PC-9 (cell line): ENCODE data around the gene AQP3.

Source experiments
- EZH2 ChIP-seq: fragments of 200-600 bp; sonication (generic); IDR thresholded peaks from 2 replicates; pipeline ENCODE4 v1.8.0; 2017; ENCODE audit warnings: antibody characterized with exemption, low read depth
- TF ChIP-seq, protein P1 (sequence below): fragments of 200-600 bp; sonication (generic); conservative IDR thresholded peaks from 2 replicates; pipeline ENCODE4 v1.6.1; 2017; ENCODE audit warnings: mixed run types, antibody characterized with exemption, mild to moderate bottlenecking, moderate library complexity

DNA sequence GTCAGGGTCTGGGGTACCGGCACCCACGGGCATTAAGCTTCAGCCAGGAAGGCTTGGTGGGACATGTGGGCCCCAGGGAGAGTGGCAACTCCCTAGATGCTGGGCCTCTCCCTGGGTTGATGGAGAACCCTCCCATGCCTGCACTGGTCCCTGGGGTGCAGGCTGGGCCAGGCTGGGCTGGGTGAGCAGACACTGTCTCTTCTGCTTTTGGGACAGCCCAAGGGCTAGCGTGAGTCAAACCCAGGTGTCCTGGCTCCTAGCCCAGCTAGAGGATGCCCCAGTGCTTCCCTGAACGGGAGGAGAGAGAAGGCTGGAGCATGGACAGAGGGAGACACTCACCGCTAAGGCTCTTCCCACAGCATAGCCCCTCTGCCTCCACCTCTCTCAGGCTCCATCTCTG is 39.3 kb downstream of the AQP3 start:
- no peak for TF ChIP-seq EZH2
- TF ChIP-seq, protein P1, sequence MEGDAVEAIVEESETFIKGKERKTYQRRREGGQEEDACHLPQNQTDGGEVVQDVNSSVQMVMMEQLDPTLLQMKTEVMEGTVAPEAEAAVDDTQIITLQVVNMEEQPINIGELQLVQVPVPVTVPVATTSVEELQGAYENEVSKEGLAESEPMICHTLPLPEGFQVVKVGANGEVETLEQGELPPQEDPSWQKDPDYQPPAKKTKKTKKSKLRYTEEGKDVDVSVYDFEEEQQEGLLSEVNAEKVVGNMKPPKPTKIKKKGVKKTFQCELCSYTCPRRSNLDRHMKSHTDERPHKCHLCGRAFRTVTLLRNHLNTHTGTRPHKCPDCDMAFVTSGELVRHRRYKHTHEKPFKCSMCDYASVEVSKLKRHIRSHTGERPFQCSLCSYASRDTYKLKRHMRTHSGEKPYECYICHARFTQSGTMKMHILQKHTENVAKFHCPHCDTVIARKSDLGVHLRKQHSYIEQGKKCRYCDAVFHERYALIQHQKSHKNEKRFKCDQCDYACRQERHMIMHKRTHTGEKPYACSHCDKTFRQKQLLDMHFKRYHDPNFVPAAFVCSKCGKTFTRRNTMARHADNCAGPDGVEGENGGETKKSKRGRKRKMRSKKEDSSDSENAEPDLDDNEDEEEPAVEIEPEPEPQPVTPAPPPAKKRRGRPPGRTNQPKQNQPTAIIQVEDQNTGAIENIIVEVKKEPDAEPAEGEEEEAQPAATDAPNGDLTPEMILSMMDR = no peak
